HG03457 (cell line): Measurements from ENCODE around the gene ZNF484.

Source experiments
- ATAC-seq: cut with Tn5 transposase; IDR thresholded peaks from one replicate; pipeline ENCODE4 v1.9.1; 2021; ENCODE audit warnings: moderate number of reproducible peaks; ENCODE audit not compliant: unreplicated experiment

ZNF484 gene

GRCh38 chr9:92795598-92796336 lies 82.1 kb downstream of the ZNF484 start:
- no peak for ATAC-seq
